Loucy (cell line): ENCODE data around the gene RPL28.

Experiments used
- CTCF ChIP-seq: fragments of 200-600 bp; sonication (generic); conservative IDR thresholded peaks from 2 replicates; pipeline ENCODE4 v1.5.1; 2014; ENCODE audit warnings: mild to moderate bottlenecking, antibody characterized with exemption, low read length
- EZH2phosphoT487 ChIP-seq: fragments of 200-600 bp; IDR thresholded peaks from 2 replicates; pipeline ENCODE4 v1.6.1; 2018; ENCODE audit warnings: antibody characterized with exemption, mild to moderate bottlenecking, moderate library complexity, borderline replicate concordance

GRCh38 chr19:55402509-55402908, 16.8 kb downstream of the RPL28 start:
- TF ChIP-seq CTCF = no peak
- TF ChIP-seq EZH2phosphoT487 = no peak
